Esophagus muscularis mucosa (tissue), 3 donors: ENCODE measurements around the gene ZNF26.

ENCODE experiments used
- POLR2AphosphoS5 ChIP-seq, 2 donors: sonication (generic); formaldehyde crosslinking; IDR thresholded peaks; one replicate each; pipeline ENCODE4 v1.6.1; 2017; ENCODE audit warnings: antibody characterized with exemption in 2 of 2
- TF ChIP-seq, protein P1 (sequence below), 3 experiments: fragments of 200-600 bp in 2 of 3; fragments of 450-650 bp in 1 of 3; sonication (generic) in 2 of 3; IDR thresholded peaks; one replicate each; pipeline ENCODE4 v1.5.1; 2017 to 2019; ENCODE audit warnings: antibody characterized with exemption in 3 of 3, mild to moderate bottlenecking in 2 of 3, moderate library complexity in 1 of 3

DNA sequence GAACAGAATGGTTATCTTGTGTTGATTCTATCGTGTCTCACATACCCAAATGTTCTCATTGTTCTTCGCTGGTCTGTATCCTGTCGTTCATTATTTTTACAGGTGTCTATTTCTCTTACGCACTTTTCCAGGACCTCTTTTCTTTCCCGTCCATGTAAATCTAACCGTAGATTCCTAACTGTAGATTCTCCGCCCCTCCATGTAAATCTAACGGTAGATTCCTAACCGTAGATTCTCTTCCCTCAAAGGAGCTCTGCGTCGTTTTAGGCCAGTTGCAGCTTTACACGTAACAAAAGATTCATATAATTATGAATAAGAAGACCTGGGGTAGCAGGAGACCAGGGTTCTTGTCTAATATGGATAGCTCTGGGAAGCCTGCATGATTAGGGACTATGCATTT, 20.4 kb upstream of the ZNF26 start:
- TF ChIP-seq POLR2AphosphoS5 (IDR thresholded peaks at IDR 0.05): no peak
- TF ChIP-seq, protein P1, sequence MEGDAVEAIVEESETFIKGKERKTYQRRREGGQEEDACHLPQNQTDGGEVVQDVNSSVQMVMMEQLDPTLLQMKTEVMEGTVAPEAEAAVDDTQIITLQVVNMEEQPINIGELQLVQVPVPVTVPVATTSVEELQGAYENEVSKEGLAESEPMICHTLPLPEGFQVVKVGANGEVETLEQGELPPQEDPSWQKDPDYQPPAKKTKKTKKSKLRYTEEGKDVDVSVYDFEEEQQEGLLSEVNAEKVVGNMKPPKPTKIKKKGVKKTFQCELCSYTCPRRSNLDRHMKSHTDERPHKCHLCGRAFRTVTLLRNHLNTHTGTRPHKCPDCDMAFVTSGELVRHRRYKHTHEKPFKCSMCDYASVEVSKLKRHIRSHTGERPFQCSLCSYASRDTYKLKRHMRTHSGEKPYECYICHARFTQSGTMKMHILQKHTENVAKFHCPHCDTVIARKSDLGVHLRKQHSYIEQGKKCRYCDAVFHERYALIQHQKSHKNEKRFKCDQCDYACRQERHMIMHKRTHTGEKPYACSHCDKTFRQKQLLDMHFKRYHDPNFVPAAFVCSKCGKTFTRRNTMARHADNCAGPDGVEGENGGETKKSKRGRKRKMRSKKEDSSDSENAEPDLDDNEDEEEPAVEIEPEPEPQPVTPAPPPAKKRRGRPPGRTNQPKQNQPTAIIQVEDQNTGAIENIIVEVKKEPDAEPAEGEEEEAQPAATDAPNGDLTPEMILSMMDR (IDR thresholded peaks at IDR 0.05): no peak
